BLaER1 treated with 17β-estradiol and CSF1 and Interleukin-3, amounts not matched to agents 10 nM and 100 nM (cell line): ENCODE results near the gene CALM1.
"Not testable (repeated sequence)": the region's sequence is repeated elsewhere in the genome, so short reads cannot be mapped to it uniquely, and the experiment has no call there.

ENCODE experiments used
- H3K27ac ChIP-seq, 11 experiments: shearing (Covaris generic); formaldehyde crosslinking; 2 replicates each; pipeline ENCODE4 v1.8.1; 2022
- H3K27me3 ChIP-seq, 11 experiments: shearing (Covaris generic); formaldehyde crosslinking; 2 replicates each; pipeline ENCODE4 v1.8.1; 2022
- H3K36me3 ChIP-seq, 11 experiments: shearing (Covaris generic); formaldehyde crosslinking; 2 replicates each; pipeline ENCODE4 v1.8.1; 2022
- H3K4me1 ChIP-seq, 10 experiments: shearing (Covaris generic); formaldehyde crosslinking; 2 replicates each; pipeline ENCODE4 v1.8.1; 2022
- H3K4me2 ChIP-seq, 11 experiments: shearing (Covaris generic); formaldehyde crosslinking; 2 replicates each; pipeline ENCODE4 v1.8.1; 2022
- H3K4me3 ChIP-seq, 10 experiments: shearing (Covaris generic); formaldehyde crosslinking; 2 replicates each; pipeline ENCODE4 v1.8.1; 2022
- H3K9ac ChIP-seq, 11 experiments: shearing (Covaris generic); formaldehyde crosslinking; 2 replicates each; pipeline ENCODE4 v1.8.1; 2022
- H3K9me3 ChIP-seq, 11 experiments: shearing (Covaris generic); formaldehyde crosslinking; replicated peaks in 1 of 11; 2 replicates each; pipeline ENCODE4 v1.8.1; 2022
- H4K20me1 ChIP-seq, 11 experiments: shearing (Covaris generic); formaldehyde crosslinking; 2 replicates each; pipeline ENCODE4 v1.8.1; 2022
- Cebpa-rat ChIP-seq, 11 experiments: shearing (Covaris generic); IDR thresholded peaks; 2 replicates each; pipeline ENCODE4 v1.8.1; 2022

CALM1 gene

GRCh38 chr14:90393966-90394365, 2.9 kb upstream of the CALM1 start:
- Histone ChIP-seq H4K20me1 (peaks cover 10 to 15% (median 14%) of the 10 kb centered on the region in 11 experiments; a peak in 21 of 22 replicates), H3K9me3 (no peaks in the 10 kb centered on the region), H3K9ac (no peak overlapping the region), H3K4me2 (no peak overlapping the region), H3K27me3 (no peaks in the 10 kb centered on the region), H3K4me3 (no peak overlapping the region), H3K27ac (no peak overlapping the region), H3K4me1 (peaks cover 0 to 10% (median 9%) of the 10 kb centered on the region in 10 experiments; a peak in 17 of 20 replicates), H3K36me3 (peaks cover 0 to 6% (median 0%) of the 10 kb centered on the region in 11 experiments; a peak in 5 of 22 replicates)
- no peak for TF ChIP-seq Cebpa-rat (IDR thresholded peaks at IDR 0.05)

- H3K4me2 ChIP-seq, H3K9me3 ChIP-seq, H3K9ac ChIP-seq, H3K36me3 ChIP-seq, H3K4me3 ChIP-seq, H3K27me3 ChIP-seq, H3K27ac ChIP-seq: not testable (repeated sequence)
- Histone ChIP-seq H4K20me1 (peaks cover 16 to 23% (median 22%) of the 10 kb centered on the region in 11 experiments; a peak in 21 of 22 replicates), H3K4me1 (peaks cover 0 to 16% (median 15%) of the 10 kb centered on the region in 10 experiments; a peak in 18 of 20 replicates)
Observed at GRCh38 chr14:90394782-90395181, 2.0 kb upstream of the CALM1 start.

GRCh38 chr14:90397425-90398314, 841 bp downstream of the CALM1 start:
- Histone ChIP-seq H3K9me3 (no peaks in the 10 kb centered on the region), H3K4me2 (peak overlapping the region; percentile 82 to 100 (median 95)), H3K27ac (peak overlapping the region; percentile 63 to 90 (median 84)), H3K36me3 (peaks cover 25 to 35% (median 28%) of the 10 kb centered on the region in 11 experiments), H4K20me1 (peaks cover 44 to 52% (median 50%) of the 10 kb centered on the region in 11 experiments), H3K4me3 (peak overlapping the region; percentile 79 to 100 (median 92)), H3K4me1 (peaks cover 28 to 45% (median 43%) of the 10 kb centered on the region in 10 experiments), H3K27me3 (no peaks in the 10 kb centered on the region), H3K9ac (peak overlapping the region; percentile 86 to 96 (median 91))
- no peak for TF ChIP-seq Cebpa-rat (IDR thresholded peaks at IDR 0.05)

- Histone ChIP-seq H3K9me3 (no peaks in the 10 kb centered on the region), H3K9ac (peak overlapping the region; percentile 86 to 96 (median 91)), H3K27me3 (no peaks in the 10 kb centered on the region), H3K4me2 (peak overlapping the region; percentile 82 to 97 (median 93)), H3K27ac (peak overlapping the region; percentile 63 to 90 (median 84)), H3K36me3 (peaks cover 32 to 42% (median 35%) of the 10 kb centered on the region in 11 experiments), H3K4me1 (peaks cover 35 to 52% (median 51%) of the 10 kb centered on the region in 10 experiments), H3K4me3 (peak overlapping the region; percentile 79 to 100 (median 92)), H4K20me1 (peaks cover 51 to 59% (median 58%) of the 10 kb centered on the region in 11 experiments)
- no peak for TF ChIP-seq Cebpa-rat (IDR thresholded peaks at IDR 0.05)
Observed at GRCh38 chr14:90398315-90398839, 1.5 kb downstream of the CALM1 start.

GRCh38 chr14:90398841-90399540, 2.2 kb downstream of the CALM1 start:
- Histone ChIP-seq H3K36me3 (peaks cover 38 to 48% (median 42%) of the 10 kb centered on the region in 11 experiments), H3K4me1 (peaks cover 41 to 58% (median 55%) of the 10 kb centered on the region in 10 experiments), H3K4me2 (peak overlapping the region; percentile 82 to 97 (median 93)), H3K27me3 (no peaks in the 10 kb centered on the region), H4K20me1 (peaks cover 57 to 65% (median 64%) of the 10 kb centered on the region in 11 experiments), H3K4me3 (peak overlapping the region; percentile 79 to 100 (median 92)), H3K9me3 (no peaks in the 10 kb centered on the region), H3K27ac (peak overlapping the region; percentile 63 to 90 (median 84)), H3K9ac (peak overlapping the region; percentile 86 to 96 (median 91))
- TF ChIP-seq Cebpa-rat (IDR thresholded peaks at IDR 0.05): no peak

GRCh38 chr14:90399541-90400444, 3.0 kb downstream of the CALM1 start:
- H3K27ac ChIP-seq: peak overlapping the region; percentile 37 to 90 (median 84)
- TF ChIP-seq Cebpa-rat (IDR thresholded peaks at IDR 0.05): no peak
- H3K9me3 ChIP-seq: no peaks in the 10 kb centered on the region
- peak overlapping the region; percentile 79 to 100 (median 92) for H3K4me3 ChIP-seq
- peaks cover 57 to 73% (median 67%) of the 10 kb centered on the region in 11 experiments for H4K20me1 ChIP-seq
- peak overlapping the region; percentile 82 to 97 (median 93) for H3K4me2 ChIP-seq
- peaks cover 47 to 65% (median 57%) of the 10 kb centered on the region in 10 experiments for H3K4me1 ChIP-seq
- no peaks in the 10 kb centered on the region for H3K27me3 ChIP-seq
- peaks cover 46 to 56% (median 50%) of the 10 kb centered on the region in 11 experiments for H3K36me3 ChIP-seq
- H3K9ac ChIP-seq: peak overlapping the region; percentile 86 to 96 (median 91)

GRCh38 chr14:90400904-90401561, 4.2 kb downstream of the CALM1 start:
- H3K27ac ChIP-seq: peak overlapping the region; percentile 37 to 90 (median 76)
- peak overlapping the region; percentile 82 to 97 (median 93) for H3K4me2 ChIP-seq
- peaks cover 59 to 68% (median 62%) of the 10 kb centered on the region in 11 experiments for H3K36me3 ChIP-seq
- H3K9ac ChIP-seq: peak overlapping the region; percentile 48 to 95 (median 89)
- TF ChIP-seq Cebpa-rat (IDR thresholded peaks at IDR 0.05): peak in 2 of 11 experiments; percentile 27 to 52; a peak in 2 of 22 replicates
- peak overlapping the region; percentile 38 to 100 (median 88) for H3K4me3 ChIP-seq
- no peaks in the 10 kb centered on the region for H3K9me3 ChIP-seq
- no peaks in the 10 kb centered on the region for H3K27me3 ChIP-seq
- peaks cover 60 to 86% (median 78%) of the 10 kb centered on the region in 11 experiments for H4K20me1 ChIP-seq
- H3K4me1 ChIP-seq: peaks cover 50 to 75% (median 67%) of the 10 kb centered on the region in 10 experiments
